Testis (tissue), 3 donors: Measurements from ENCODE around the gene UCK2. TPM values are rescaled to one million over a fixed set of nuclear protein-coding genes. Genes with fewer than 3 reads are reported as not detected.
A peak's percentile ranks its signal among the peaks of the same experiment; 100 is the strongest.

Experiments
- DNase-seq: peaks from one replicate; pipeline ENCODE4 v3.0.0-alpha.2; 2019
- H3K27ac ChIP-seq, 2 donors: fragments of 200-600 bp; sonication (generic); one replicate each; pipeline ENCODE4 v1.5.1; 2019
- H3K27me3 ChIP-seq: fragments of 200-600 bp; sonication (generic); one replicate; pipeline ENCODE4 v1.5.1; 2019
- H3K36me3 ChIP-seq: fragments of 200-600 bp; sonication (generic); one replicate; pipeline ENCODE4 v1.5.1; 2017; ENCODE audit warnings: low read depth; ENCODE audit errors: missing control alignments
- H3K4me1 ChIP-seq: fragments of 200-600 bp; sonication (generic); one replicate; pipeline ENCODE4 v1.5.1; 2019
- H3K4me3 ChIP-seq, 2 donors: fragments of 200-600 bp; sonication (generic); one replicate each; pipeline ENCODE4 v1.5.1; 2017 to 2019
- H3K9me3 ChIP-seq: fragments of 200-600 bp; sonication (generic); one replicate; pipeline ENCODE4 v1.5.1; 2017
- POLR2A ChIP-seq: fragments of 450-650 bp; IDR thresholded peaks from one replicate; pipeline ENCODE4 v1.6.1; 2017; ENCODE audit warnings: antibody characterized with exemption, mild to moderate bottlenecking, moderate library complexity
- WGBS, 2 donors: methylation state at CpG; one replicate each; pipeline ENCODE4 v1.1.5; 2018; 5-methylcytosine and 5-hydroxymethylcytosine counted together
- intact Hi-C: fragments of 100-400 bp; cut with DNase I; formaldehyde crosslinking; loops from one replicate; pipeline ENCODE4 v1.15.1; 2023; ENCODE audit warnings: low total_unique reads
- polyA plus RNA-seq: library from polyadenylated mRNA; stranded (reverse); fragments of 350-450 nt; fragmentation: Illumina TruSeq; extraction: RNeasy Lipid Tissue Mini Kit (QIAGEN cat#74804); gene quantifications from one replicate; pipeline ENCODE4 v1.2.3, GENCODE V29; 2014; ENCODE audit warnings: low read depth, low replicate concordance; ENCODE audit not compliant: insufficient read depth
- total RNA-seq, 2 donors: library from RNA; depleted of rRNA; stranded (reverse); fragments of >200 nt; gene quantifications; one replicate each; pipeline ENCODE4 v1.2.3, GENCODE V29; 2016
- TF ChIP-seq, protein P1 (sequence below), 3 experiments: fragments of 450-650 bp in 2 of 3; fragments of 200-600 bp in 1 of 3; sonication (generic) in 1 of 3; IDR thresholded peaks; one replicate each; pipeline ENCODE4 v1.5.1; 2016 to 2019; ENCODE audit warnings: antibody characterized with exemption in 3 of 3, mild to moderate bottlenecking in 2 of 3, moderate library complexity in 1 of 3

The UCK2 gene
- total and polyA plus RNA-seq, 3 donors from 2014 or later, result 27.6 to 29.9 (median 29.7) TPM

DNA sequence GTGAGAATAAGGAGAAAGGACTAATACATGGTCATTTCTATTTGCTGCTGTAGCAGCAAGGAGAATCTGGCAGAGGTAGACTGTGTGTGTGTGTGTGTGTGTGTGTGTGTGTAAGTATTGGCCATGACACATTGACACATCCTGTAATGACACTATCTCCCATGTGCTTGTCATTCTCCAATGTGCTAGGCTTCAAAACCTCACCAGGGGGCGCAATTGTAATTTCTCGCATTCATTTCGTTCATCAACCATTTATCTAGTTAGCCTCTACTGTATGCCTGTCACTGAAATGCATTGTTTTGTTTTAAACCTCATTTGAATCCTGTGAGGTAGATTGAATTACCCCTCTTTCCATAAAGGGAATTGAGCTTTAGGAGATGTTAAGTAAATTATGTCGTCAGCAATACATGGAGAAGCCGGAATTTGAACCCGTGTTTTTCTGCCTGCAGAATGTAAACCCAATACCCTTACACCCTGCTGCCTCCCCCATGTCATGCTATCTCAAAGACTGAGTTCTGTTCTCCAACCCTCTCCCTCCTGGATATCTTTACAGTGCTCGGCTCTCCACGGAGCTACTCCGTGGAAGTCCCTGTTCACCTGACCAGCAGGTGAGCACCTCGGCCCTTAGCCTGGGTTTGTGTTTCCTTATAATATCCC lies 100.8 kb downstream of the UCK2 start:
- 49 to 56% methylated on average over 10 of the region's 10 CpGs for WGBS, 2 donors
- Histone ChIP-seq H3K27me3 (no peaks in the 10 kb centered on the region), H3K9me3 (no peaks in the 10 kb centered on the region), H3K36me3 (no peaks in the 10 kb centered on the region), H3K4me1 (no peaks in the 10 kb centered on the region), H3K4me3 (no peak overlapping the region), H3K27ac (no peak overlapping the region)
- TF ChIP-seq, protein P1, sequence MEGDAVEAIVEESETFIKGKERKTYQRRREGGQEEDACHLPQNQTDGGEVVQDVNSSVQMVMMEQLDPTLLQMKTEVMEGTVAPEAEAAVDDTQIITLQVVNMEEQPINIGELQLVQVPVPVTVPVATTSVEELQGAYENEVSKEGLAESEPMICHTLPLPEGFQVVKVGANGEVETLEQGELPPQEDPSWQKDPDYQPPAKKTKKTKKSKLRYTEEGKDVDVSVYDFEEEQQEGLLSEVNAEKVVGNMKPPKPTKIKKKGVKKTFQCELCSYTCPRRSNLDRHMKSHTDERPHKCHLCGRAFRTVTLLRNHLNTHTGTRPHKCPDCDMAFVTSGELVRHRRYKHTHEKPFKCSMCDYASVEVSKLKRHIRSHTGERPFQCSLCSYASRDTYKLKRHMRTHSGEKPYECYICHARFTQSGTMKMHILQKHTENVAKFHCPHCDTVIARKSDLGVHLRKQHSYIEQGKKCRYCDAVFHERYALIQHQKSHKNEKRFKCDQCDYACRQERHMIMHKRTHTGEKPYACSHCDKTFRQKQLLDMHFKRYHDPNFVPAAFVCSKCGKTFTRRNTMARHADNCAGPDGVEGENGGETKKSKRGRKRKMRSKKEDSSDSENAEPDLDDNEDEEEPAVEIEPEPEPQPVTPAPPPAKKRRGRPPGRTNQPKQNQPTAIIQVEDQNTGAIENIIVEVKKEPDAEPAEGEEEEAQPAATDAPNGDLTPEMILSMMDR (IDR thresholded peaks at IDR 0.05), result peak; percentile 30 to 74 (median 66)
- no peak for TF ChIP-seq POLR2A
- intact Hi-C loops, result no loop called here
- DNase-seq, result peak; percentile 61

DNA sequence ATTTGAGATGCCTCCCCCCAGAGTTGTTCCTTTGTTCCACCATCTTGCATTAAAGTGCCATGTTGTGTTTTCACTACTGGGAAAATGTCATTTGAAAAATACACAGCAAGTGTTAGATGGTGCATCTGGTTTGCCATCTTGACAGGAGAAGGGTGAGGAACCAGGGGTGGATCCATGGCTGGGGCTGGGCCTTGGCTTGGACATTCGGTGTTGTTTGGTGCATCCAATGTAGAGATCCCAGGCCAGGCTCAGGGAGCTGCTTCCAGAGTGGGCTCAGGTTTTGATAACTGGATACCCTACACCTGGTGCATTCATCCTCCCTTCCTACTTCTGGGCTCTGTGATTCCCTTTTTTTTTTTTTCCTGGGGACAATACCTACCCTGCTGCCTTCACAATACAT lies 103.5 kb downstream of the UCK2 start:
- Histone ChIP-seq H3K4me3 (no peak overlapping the region), H3K4me1 (no peaks in the 10 kb centered on the region), H3K36me3 (no peaks in the 10 kb centered on the region), H3K9me3 (no peaks in the 10 kb centered on the region), H3K27ac (no peak overlapping the region), H3K27me3 (no peaks in the 10 kb centered on the region)
- intact Hi-C loops, result no loop called here
- TF ChIP-seq POLR2A, result no peak
- TF ChIP-seq, protein P1 (IDR thresholded peaks at IDR 0.05), result no peak
- 86 to 100% methylated on average over 1 of the region's 1 CpG for WGBS, 2 donors
- no peak for DNase-seq

DNA sequence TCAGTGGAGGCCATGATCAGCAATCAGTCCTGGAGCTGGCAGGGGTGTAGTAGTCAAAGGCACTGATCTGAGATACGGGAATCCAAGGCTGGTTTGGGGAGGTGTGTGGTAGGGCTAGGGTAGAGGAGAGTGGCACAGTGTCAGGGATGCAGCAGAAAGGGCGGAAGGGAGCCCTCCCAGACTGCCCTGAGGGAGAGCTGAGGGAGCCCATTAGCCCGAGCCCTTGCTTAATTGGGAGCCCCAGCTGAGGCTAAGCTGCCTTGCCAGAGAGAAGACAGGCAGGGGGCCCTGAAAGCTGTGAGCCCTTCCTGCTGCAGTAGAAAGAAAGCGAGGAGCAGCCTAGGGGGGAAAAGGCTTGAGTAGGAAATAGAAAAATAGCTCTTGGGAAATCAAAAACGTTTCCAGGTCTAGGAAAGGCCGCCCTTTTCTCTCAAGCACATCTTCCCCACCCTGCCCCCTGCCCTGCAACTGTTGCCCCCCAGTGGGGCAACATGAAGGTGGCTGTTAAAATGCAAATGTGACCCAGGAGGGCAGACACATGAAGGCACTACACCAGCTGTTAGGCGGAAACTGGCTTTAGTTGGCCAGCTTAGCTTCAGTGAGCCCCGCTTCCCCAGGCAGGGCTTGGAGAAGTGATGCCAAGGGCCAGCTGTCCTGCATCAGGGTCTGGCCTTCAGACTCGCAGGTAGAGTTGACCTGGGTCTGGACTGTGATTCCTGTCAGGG lies 106.2 kb downstream of the UCK2 start:
- H3K4me1 ChIP-seq, result no peaks in the 10 kb centered on the region
- H3K36me3 ChIP-seq, result no peaks in the 10 kb centered on the region
- DNase-seq, result no peak
- no peak overlapping the region for H3K4me3 ChIP-seq
- intact Hi-C loops, result no loop called here
- no peaks in the 10 kb centered on the region for H3K27me3 ChIP-seq
- TF ChIP-seq, protein P1 (IDR thresholded peaks at IDR 0.05), result no peak
- no peak for TF ChIP-seq POLR2A
- no peak overlapping the region for H3K27ac ChIP-seq
- 75 to 84% methylated on average over 9 of the region's 9 CpGs for WGBS, 2 donors
- H3K9me3 ChIP-seq, result no peaks in the 10 kb centered on the region

DNA sequence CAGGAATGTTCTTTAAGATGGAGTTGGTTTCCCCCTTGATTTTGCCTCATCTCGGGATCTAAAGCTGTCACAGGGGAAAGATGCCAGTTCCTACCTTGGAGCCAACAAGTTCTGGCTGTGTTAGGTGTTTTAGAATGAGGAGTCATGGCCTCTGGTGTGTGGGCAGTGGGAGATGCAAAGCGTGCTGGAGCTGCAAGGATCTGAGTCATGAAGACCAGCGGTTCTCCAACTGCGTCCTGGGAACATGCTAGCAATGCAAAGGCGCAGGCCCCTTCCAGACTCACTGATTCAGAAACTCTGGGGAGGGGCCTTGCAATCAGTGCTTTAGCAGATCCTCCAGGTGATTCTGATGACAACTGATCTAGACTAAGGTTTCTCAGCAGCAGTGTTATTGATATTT lies 109.1 kb downstream of the UCK2 start:
- no peaks in the 10 kb centered on the region for H3K36me3 ChIP-seq
- H3K27ac ChIP-seq, result no peak overlapping the region
- 84 to 86% methylated on average over 5 of the region's 5 CpGs for WGBS, 2 donors
- TF ChIP-seq, protein P1 (IDR thresholded peaks at IDR 0.05), result no peak
- TF ChIP-seq POLR2A, result no peak
- DNase-seq, result no peak
- intact Hi-C loops, result no loop called here
- no peaks in the 10 kb centered on the region for H3K9me3 ChIP-seq
- H3K27me3 ChIP-seq, result no peaks in the 10 kb centered on the region
- H3K4me1 ChIP-seq, result no peaks in the 10 kb centered on the region
- no peak overlapping the region for H3K4me3 ChIP-seq
